ENCODE measurements around the gene GREB1L.

Gene GREB1L

DNA sequence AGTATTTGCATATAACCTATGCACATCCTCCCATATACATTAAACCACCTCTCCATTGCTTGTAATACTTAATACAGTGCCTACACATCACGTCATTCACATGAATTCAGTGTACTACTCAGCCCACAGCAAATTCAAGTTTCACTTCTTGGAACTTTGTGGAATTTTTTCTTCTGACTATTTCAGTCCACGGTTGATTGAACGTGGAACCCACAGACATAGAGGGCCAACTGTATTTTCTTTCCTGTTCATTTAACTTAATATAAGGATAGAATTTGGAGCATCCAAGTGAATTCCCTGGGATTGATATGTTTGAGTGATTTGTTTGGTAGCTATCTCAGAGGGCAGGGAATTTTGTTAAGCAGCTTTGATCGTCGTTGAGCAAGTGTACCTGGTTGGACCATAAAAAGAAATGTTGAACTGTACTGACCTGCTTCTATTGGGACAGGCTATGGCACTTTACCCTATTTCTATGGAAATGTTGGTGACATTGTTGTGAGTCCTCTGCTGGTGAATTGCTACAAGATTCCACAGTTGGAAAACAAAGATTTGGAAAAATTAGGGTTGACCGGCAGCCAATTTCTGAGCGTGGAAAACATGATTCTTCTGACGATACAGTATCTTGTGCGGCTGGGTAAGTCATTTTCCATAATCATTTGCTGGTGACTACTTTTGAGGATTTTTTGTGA lies 201.9 kb downstream of the GREB1L start:
- no peak for DNase-seq (ENCODE audit: low spot score)
- peaks cover 14% of the 10 kb centered on the region for H3K27me3 Mint-ChIP-seq (ENCODE audit: low read depth)
- H3K9me3 Mint-ChIP-seq, result no peaks in the 10 kb centered on the region
- no peaks in the 10 kb centered on the region for H3K4me1 Mint-ChIP-seq (ENCODE audit: low read depth)
- H3K36me3 Mint-ChIP-seq (ENCODE audit: low read depth), result no peaks in the 10 kb centered on the region
- H3K4me3 Mint-ChIP-seq, result no peak overlapping the region
- no peak overlapping the region for H3K27ac Mint-ChIP-seq

DNA sequence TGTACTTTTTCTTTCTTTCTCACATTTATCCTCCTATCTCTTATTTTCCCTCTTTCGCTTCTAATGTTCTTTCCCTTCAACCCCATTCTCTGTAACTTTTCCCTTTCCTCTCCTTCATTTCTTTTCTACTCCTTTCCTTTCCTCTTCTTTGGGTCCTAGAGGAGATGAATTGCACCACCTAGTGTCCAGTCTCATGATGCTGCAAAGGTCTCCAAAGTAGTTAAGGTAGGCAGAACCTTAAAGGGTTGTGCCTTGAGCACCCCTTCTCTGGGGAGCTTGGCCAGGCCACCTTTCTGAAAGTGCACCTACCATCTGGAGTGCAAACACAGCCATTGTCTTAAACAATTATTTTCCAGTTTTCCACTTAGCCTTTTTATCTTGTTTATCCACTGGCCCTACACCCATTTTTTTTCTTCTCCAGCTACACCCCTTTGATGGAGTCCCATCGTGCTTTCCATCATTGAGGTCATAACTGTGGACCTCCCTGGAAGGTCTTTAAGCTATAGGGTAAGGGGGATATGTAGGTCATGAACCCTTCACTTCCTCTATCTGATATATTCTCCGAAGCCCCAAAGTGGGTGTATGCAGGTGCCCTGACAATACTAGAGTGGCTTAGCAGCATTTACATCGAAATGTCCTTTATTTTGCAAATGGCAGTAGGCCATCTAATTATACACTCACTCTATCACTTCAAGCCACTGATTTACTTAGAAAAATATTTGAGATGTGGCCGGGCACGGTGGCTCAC lies 202.6 kb downstream of the GREB1L start:
- H3K27me3 Mint-ChIP-seq (ENCODE audit: low read depth), result peaks cover 12% of the 10 kb centered on the region
- DNase-seq (ENCODE audit: low spot score), result no peak
- H3K36me3 Mint-ChIP-seq (ENCODE audit: low read depth), result no peaks in the 10 kb centered on the region
- no peaks in the 10 kb centered on the region for H3K4me1 Mint-ChIP-seq (ENCODE audit: low read depth)
- no peak overlapping the region for H3K4me3 Mint-ChIP-seq
- no peak overlapping the region for H3K27ac Mint-ChIP-seq
- no peaks in the 10 kb centered on the region for H3K9me3 Mint-ChIP-seq

DNA sequence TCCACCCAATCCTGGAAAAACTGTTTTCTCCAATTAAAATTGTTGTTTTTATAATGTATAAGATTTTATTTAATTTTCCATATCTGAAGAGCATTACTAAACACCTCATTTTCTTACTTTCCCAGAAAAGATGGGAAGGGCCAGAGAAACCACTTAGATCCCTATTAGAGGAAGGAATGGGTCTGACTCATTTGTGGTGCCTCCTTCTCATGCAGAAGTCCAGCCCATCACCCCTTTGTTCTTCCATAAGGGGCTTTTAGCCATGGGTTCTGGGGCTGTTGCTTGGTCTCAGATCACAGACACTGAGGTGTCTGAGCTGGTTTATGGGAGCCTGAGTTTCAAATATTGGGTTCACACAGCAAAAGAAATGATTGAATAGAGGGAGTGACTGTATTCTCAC lies 206.3 kb downstream of the GREB1L start:
- no peaks in the 10 kb centered on the region for H3K9me3 Mint-ChIP-seq
- H3K4me3 Mint-ChIP-seq, result no peak overlapping the region
- H3K27ac Mint-ChIP-seq, result no peak overlapping the region
- no peak for DNase-seq (ENCODE audit: low spot score)
- H3K36me3 Mint-ChIP-seq (ENCODE audit: low read depth), result no peaks in the 10 kb centered on the region
- H3K4me1 Mint-ChIP-seq (ENCODE audit: low read depth), result no peaks in the 10 kb centered on the region
- H3K27me3 Mint-ChIP-seq (ENCODE audit: low read depth), result peaks cover 12% of the 10 kb centered on the region

DNA sequence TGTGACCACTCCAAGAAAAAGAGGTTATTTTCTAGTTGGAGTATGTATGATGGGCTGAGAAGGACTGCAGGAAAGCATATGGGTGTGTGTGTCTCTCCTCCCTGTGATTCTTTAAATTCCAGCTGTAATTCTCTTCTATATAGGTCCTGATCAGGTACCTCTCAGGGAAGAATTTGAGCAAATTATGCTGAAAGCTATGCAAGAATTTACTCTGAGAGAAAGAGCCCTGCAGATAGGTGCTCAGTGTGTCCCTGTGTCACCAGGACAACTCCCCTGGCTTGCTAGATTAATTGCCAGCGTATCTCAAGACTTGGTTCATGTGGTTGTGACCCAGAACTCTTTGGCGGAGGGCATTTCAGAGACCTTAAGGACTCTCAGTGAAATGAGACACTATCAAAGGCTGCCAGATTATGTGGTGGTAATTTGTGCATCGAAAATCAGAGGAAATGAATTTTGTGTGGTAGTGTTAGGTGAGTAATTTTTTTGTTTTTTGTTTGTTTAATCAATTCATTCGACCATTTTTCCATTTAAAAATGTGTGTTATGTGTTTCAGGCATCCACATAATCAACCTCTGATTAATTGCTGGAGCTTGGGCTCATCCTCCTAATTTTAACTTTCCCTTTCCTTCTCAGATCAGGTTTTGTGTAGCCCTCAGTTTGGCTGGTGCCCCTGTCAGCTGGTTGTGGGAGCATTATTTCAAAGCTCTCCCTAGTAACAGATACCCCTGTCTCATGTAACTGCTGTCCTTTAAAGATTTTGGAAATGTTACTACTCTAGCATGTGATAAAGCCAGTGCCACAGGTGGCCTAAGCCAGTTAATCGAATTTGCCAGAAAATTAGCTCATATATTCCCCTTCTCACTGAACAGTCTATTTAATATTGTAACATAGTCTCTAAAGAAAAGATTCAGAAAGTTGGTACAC lies 207.6 kb downstream of the GREB1L start:
- DNase-seq (ENCODE audit: low spot score), result no peak
- H3K27ac Mint-ChIP-seq, result no peak overlapping the region
- no peaks in the 10 kb centered on the region for H3K9me3 Mint-ChIP-seq
- H3K4me1 Mint-ChIP-seq (ENCODE audit: low read depth), result no peaks in the 10 kb centered on the region
- H3K36me3 Mint-ChIP-seq (ENCODE audit: low read depth), result no peaks in the 10 kb centered on the region
- H3K4me3 Mint-ChIP-seq, result no peak overlapping the region
- peaks cover 12% of the 10 kb centered on the region for H3K27me3 Mint-ChIP-seq (ENCODE audit: low read depth)

DNA sequence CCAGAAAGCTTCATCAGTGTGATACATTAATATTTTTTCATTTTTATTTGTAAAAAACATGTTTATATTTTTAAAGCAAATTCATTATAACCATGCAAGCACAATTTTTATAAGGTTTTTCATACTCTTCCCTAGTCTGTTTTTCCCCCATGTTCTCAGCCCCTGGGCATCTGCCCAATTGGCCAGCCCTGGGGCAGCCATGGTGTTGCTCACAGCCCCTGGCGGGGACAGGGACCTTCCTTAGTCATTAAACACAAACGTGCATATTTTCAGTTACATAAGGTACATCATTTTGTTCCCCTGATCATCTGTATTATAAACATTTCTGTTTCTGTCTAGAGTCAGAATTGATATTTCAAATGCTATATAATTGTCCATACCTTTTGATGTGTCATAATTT lies 208.5 kb downstream of the GREB1L start:
- no peak overlapping the region for H3K27ac Mint-ChIP-seq
- H3K4me3 Mint-ChIP-seq, result no peak overlapping the region
- no peak for DNase-seq (ENCODE audit: low spot score)
- H3K4me1 Mint-ChIP-seq (ENCODE audit: low read depth), result no peaks in the 10 kb centered on the region
- no peaks in the 10 kb centered on the region for H3K36me3 Mint-ChIP-seq (ENCODE audit: low read depth)
- H3K9me3 Mint-ChIP-seq, result no peaks in the 10 kb centered on the region
- peaks cover 12% of the 10 kb centered on the region for H3K27me3 Mint-ChIP-seq (ENCODE audit: low read depth)

DNA sequence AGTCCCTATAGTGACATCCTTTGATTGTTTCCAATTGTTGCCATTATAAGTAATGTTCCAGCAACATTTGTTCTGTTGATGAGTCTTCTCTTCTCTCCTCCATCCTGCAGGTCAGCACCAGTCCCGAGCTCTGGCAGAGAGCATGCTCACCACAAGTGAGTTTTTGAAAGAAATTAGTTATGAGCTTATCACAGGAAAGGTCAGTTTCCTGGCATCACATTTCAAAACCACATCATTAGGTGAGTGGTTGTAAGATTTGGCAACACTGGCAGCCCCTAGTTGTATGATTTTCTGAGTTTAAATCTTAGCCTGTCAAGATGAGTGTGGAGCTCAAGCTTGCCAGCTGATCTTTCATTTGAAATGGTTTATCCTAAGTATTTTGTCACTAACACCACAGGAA lies 208.9 kb downstream of the GREB1L start:
- H3K27me3 Mint-ChIP-seq (ENCODE audit: low read depth), result peaks cover 12% of the 10 kb centered on the region
- no peak overlapping the region for H3K4me3 Mint-ChIP-seq
- DNase-seq (ENCODE audit: low spot score), result no peak
- no peak overlapping the region for H3K27ac Mint-ChIP-seq
- H3K4me1 Mint-ChIP-seq (ENCODE audit: low read depth), result no peaks in the 10 kb centered on the region
- H3K9me3 Mint-ChIP-seq, result no peaks in the 10 kb centered on the region
- H3K36me3 Mint-ChIP-seq (ENCODE audit: low read depth), result no peaks in the 10 kb centered on the region

DNA sequence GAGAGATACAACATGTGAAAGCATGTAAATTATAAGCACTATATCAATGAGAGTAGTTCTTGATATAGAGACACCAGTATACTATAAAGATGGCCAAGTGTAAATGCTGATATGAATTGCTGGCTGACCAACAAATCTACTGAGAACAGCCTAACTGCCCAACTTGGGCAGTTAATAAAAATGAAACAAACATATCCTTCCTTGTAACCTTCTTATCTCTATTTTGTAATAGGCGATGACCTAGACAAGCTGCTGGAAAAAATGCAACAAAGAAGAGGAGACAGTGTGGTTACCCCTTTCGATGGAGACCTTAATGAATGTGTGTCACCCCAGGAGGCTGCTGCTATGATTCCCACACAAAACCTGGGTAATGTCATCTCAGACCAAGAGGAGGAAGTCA lies 209.8 kb downstream of the GREB1L start:
- H3K27me3 Mint-ChIP-seq (ENCODE audit: low read depth), result peaks cover 12% of the 10 kb centered on the region
- no peaks in the 10 kb centered on the region for H3K9me3 Mint-ChIP-seq
- H3K36me3 Mint-ChIP-seq (ENCODE audit: low read depth), result no peaks in the 10 kb centered on the region
- H3K4me1 Mint-ChIP-seq (ENCODE audit: low read depth), result no peaks in the 10 kb centered on the region
- no peak overlapping the region for H3K27ac Mint-ChIP-seq
- DNase-seq (ENCODE audit: low spot score), result no peak
- H3K4me3 Mint-ChIP-seq, result no peak overlapping the region

DNA sequence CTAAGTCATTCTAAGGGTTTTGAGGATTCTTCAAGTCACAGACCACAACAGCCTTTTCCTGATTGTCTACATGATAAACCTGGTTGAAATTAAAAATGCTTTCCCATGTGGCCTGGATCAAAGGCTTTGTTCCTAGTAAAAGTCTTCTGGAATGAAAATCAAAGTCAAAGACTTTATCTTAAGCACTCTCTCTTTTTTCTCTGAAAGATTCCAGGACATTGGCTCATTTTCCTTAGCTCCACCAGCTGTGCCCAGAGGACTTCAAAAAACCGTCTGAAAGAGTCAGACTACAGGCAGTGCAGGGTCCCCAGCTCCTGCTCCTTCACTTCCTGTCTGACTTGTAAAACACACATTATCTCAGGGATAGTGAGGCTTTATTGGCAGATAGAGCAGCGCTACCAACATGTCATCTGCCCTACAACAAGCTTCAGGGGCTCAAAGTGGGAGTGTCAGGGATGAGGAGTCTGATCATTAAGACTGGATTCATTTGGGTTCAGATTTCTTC lies 210.3 kb downstream of the GREB1L start:
- no peak for DNase-seq (ENCODE audit: low spot score)
- H3K36me3 Mint-ChIP-seq (ENCODE audit: low read depth), result no peaks in the 10 kb centered on the region
- peaks cover 12% of the 10 kb centered on the region for H3K27me3 Mint-ChIP-seq (ENCODE audit: low read depth)

DNA sequence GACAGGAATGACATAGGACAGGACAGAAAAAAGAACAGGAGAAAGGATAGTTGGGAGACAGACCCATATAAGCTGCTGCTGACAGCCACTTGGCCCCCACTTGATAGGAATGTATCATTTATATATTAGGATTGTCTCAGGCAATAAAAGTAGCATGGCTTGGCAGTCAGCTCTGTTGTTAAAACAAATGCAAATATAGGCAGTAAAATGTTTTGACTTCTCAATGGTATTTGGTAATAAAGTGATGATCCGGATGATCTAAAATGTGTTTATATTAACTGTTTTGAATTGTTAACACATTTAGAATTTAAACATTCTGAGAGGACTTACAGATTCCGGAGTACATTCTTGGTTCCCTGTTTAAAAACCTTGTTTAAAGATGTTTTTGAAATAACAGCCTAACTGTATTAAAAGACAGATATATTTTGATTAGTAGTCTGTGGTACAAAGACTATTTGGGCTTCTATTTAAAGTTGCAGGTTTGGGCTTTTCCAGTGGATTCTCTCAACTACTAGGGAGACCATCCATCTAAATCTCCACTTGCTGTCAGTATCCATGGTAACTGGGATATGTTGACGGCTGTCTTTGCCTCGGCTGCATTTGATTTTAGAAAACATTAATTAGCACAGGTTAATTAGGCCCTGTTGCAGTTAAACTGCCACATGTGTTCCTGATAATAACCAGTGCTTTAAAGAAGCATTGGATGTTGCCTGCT lies 210.9 kb downstream of the GREB1L start:
- no peaks in the 10 kb centered on the region for H3K4me1 Mint-ChIP-seq (ENCODE audit: low read depth)
- H3K27me3 Mint-ChIP-seq (ENCODE audit: low read depth), result peaks cover 12% of the 10 kb centered on the region
- H3K27ac Mint-ChIP-seq, result no peak overlapping the region
- no peak for DNase-seq (ENCODE audit: low spot score)
- H3K36me3 Mint-ChIP-seq (ENCODE audit: low read depth), result no peaks in the 10 kb centered on the region
- H3K4me3 Mint-ChIP-seq, result no peak overlapping the region
- no peaks in the 10 kb centered on the region for H3K9me3 Mint-ChIP-seq

More for the DNA sequence above, 210.3 kb downstream of the GREB1L start:
- Mint-ChIP-seq H3K4me1 (ENCODE audit: low read depth) (no peaks in the 10 kb centered on the region), H3K9me3 (no peaks in the 10 kb centered on the region), H3K27ac (no peak overlapping the region), H3K4me3 (no peak overlapping the region)

DNA sequence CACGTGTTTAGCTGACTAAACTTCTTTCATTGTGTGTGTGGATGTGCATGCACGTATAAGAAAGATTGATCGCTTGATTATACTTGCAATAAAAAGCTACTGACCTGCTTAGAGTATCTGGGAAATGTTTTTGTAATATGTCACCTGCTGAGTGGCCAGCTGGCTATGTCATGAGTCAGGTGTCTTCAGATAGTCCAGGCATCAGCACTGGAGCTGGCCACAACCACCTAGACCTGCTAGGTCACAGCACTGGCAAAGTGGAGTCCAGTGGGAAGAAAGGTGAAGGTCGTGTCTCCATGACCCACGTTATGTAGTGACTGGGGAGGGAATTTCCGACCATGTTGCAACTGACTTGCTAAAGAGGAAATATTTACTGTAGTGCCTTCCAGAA lies 211.5 kb downstream of the GREB1L start:
- H3K9me3 Mint-ChIP-seq, result no peaks in the 10 kb centered on the region
- no peaks in the 10 kb centered on the region for H3K36me3 Mint-ChIP-seq (ENCODE audit: low read depth)
- no peak overlapping the region for H3K27ac Mint-ChIP-seq
- DNase-seq (ENCODE audit: low spot score), result no peak
- H3K27me3 Mint-ChIP-seq (ENCODE audit: low read depth), result peaks cover 10% of the 10 kb centered on the region
- no peak overlapping the region for H3K4me3 Mint-ChIP-seq
- no peaks in the 10 kb centered on the region for H3K4me1 Mint-ChIP-seq (ENCODE audit: low read depth)

DNA sequence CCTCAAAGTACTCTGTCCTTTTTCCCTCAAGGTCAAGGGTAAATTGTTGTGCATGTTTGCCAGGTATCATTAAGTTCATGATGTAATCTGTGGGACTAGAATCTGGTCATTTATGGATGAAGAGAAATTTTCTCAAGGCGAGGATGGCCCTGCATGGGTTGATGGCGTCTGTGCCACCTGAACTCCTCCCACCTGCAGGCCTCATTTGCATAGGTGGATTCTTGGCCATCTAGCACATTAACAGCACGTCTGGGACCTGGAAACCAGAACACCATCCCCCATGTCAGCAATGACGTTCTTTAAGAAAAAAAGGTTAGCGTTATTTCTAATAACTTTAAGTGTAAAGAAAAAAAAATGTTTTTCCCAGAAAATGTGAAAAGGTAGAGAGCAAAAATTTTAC lies 212.7 kb downstream of the GREB1L start:
- peaks cover 7% of the 10 kb centered on the region for H3K27me3 Mint-ChIP-seq (ENCODE audit: low read depth)
- no peak overlapping the region for H3K27ac Mint-ChIP-seq
- H3K36me3 Mint-ChIP-seq (ENCODE audit: low read depth), result no peaks in the 10 kb centered on the region

DNA sequence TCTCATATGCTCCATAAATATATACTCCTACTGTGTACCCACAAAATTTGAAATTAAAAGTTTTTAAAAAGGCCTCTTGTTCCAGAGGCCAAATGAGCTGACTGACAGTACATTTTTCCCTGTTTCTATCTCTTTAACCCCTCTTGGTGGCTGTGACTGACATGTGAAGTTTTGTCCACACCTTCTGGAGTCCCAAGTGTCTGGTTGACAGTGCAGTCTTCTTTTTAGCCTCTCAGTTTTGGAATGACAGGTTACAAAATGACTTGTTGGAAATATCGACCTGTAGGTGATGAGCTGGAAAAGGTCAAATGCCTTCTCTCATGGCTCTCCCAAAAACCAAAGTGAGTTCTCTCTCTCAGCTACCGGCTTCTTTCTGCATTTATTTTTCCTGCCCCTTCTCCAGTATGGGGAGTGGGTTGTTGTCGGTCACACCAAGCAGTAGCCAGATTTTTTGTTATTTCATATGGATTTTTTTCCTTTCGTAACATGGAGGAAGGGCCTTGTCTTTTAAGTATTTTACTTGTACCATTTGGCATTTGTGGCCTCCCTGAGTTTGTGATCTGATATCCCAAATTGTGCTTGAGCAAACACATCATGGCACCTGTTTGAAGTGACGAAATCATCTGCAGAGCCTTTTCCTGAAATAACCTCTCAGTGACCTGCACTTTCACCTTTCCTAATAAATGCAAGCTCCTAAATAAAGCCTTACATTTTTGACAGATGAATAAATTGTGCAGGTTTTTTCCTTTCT lies 214.6 kb downstream of the GREB1L start:
- no peak for DNase-seq (ENCODE audit: low spot score)
- Mint-ChIP-seq H3K27ac (no peak overlapping the region), H3K4me1 (ENCODE audit: low read depth) (no peaks in the 10 kb centered on the region), H3K9me3 (no peaks in the 10 kb centered on the region), H3K27me3 (ENCODE audit: low read depth) (no peaks in the 10 kb centered on the region), H3K36me3 (ENCODE audit: low read depth) (no peaks in the 10 kb centered on the region), H3K4me3 (no peak overlapping the region)

More for the DNA sequence above, 212.7 kb downstream of the GREB1L start:
- DNase-seq (ENCODE audit: low spot score), result no peak
- H3K9me3 Mint-ChIP-seq, result no peaks in the 10 kb centered on the region
- no peak overlapping the region for H3K4me3 Mint-ChIP-seq
- no peaks in the 10 kb centered on the region for H3K4me1 Mint-ChIP-seq (ENCODE audit: low read depth)

DNA sequence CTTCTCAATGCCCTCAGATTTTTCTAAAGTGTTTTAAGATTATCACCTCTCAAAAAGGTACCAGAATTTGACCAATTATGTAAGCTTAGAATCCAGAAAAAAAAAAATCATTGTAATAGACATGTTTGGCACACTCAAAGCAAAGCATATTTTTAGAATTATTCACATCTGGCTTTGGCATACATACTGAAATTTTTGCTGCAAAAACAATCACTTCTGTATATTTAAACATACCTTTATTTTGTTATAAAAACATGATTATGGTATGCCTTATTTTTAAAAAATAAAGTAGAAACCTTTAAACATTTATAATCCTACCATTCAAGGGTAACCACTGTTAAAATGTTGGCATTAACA lies 215.1 kb downstream of the GREB1L start:
- Mint-ChIP-seq H3K27ac (no peak overlapping the region), H3K36me3 (ENCODE audit: low read depth) (no peaks in the 10 kb centered on the region), H3K27me3 (ENCODE audit: low read depth) (no peaks in the 10 kb centered on the region), H3K4me1 (ENCODE audit: low read depth) (no peaks in the 10 kb centered on the region), H3K4me3 (no peak overlapping the region), H3K9me3 (no peaks in the 10 kb centered on the region)
- DNase-seq (ENCODE audit: low spot score), result no peak
